HG02884 (cell line): Measurements from ENCODE around the gene AREG.

Experiments used
- ATAC-seq: cut with Tn5 transposase; IDR thresholded peaks from one replicate; pipeline ENCODE4 v1.9.1; 2021; ENCODE audit warnings: mild to moderate bottlenecking, moderate library complexity; ENCODE audit not compliant: unreplicated experiment

The AREG gene

GRCh38 chr4:74431113-74431826, 13.7 kb upstream of the AREG start:
- ATAC-seq, result no peak

DNA sequence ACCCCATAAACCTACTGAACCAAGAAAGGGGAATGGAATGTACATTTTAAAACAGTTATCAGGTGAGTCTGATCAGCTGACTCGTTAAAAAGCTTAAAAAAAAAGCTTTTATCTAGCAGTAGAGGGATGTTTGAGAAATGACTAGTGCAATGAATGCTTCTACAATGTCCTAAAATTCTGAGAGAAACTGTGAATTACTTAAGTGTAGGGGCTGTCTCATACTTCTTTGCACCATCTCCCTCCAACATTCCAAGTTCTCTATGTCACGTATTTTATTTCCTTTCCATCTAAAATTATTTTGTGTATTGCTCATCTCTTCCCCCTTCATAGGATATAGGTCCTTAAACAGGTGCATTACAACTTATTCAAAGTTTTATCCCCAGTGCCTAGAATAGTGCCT, 11.9 kb upstream of the AREG start:
- ATAC-seq, result no peak

DNA sequence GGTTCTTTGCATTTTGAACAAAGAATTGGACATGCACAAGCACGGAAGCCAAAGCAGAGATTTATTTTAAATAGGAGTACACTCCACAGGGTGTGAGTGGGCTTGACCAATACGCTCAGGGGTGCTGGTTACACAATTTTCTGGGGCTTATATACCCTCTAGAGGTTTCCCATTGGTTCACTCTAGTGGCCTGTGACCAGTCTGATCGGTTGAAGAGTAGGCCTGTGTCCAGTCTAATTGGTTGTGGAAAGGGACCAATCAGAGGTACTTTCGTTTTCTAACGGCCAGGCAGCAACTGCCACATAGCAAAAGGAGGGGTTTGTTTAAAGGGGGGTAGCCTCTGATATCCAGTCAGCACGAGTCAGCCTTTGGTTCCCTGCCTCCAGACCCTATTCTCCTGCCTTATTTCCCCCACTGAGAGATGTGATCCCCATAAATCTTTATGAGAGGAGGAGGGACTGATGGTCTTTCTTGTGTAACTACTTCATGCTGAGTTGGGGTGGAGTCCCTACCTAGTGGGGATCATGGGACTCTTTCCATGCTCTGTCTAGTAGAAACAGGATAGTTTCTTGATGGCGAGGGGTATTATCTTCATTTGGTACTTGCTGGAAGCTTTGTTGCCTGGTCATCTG, 11.3 kb upstream of the AREG start:
- ATAC-seq, result no peak

DNA sequence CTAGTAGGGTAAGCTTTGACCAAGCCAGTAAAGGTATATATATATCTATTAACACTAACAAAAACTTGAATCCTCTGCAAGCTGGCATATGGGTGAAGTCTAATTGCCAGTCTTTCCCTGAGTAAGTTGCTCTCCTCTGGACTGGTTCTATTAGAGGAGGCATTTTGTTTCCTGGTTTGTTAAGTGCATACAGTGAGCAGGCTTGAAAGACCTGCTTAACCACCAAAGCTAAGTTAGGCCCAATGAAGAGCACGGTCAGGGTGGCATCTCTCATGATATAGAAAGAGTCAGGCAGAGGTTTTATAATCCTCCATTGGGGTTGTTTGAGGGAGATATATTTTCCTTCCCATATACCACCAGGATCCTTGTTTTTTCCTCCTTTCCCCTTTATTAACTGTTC, 9.6 kb upstream of the AREG start:
- no peak for ATAC-seq

DNA sequence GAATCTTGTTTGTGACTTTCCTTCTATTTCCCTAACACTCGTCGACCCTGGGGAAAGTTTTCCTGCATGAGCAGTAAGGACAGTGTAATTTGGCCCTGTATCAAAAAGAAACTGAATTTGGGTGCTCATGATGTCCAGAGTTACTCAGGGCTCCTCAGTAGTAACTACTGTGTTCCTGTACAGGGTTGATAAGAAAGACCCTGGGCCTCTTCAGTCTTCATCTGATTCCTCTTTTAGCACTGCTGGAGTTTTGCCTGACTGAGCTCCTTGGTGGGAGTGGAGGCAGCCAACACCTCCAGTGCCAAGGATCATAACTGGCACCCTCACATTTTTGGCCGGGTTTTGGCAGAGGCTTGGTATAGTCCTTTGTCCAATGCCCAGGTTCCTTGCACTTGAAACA, 7.1 kb upstream of the AREG start:
- ATAC-seq, result no peak

GRCh38 chr4:74438661-74439060, 6.3 kb upstream of the AREG start:
- no peak for ATAC-seq

GRCh38 chr4:74439952-74440351, 5.0 kb upstream of the AREG start:
- no peak for ATAC-seq

GRCh38 chr4:74440356-74440755, 4.6 kb upstream of the AREG start:
- no peak for ATAC-seq

GRCh38 chr4:74441744-74442143, 3.2 kb upstream of the AREG start:
- no peak for ATAC-seq

- no peak for ATAC-seq
Observed at GRCh38 chr4:74446193-74446868, 1.4 kb downstream of the AREG start.

DNA sequence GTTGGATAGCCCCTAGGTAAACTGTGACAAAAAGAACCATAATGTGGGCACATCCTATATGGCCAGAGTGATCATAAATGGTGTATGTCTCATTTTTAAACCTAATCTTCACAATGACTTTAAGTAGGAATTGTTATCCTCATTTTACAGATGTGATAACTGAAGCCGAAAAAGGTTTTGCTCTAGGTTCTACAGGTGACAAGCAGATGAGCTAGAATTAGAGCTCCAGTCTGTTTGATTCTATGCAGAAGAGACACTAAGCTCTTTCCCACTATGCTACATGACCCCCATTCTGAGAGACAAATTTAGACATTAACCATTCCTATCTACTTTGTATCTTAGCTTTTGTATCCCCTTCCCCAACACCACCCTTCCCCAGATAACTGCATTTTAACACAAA, 2.0 kb downstream of the AREG start:
- no peak for ATAC-seq

GRCh38 chr4:74447636-74448233, 2.8 kb downstream of the AREG start:
- no peak for ATAC-seq

- no peak for ATAC-seq
Observed at GRCh38 chr4:74449571-74450297, 4.8 kb downstream of the AREG start.

GRCh38 chr4:74450298-74450683, 5.4 kb downstream of the AREG start:
- ATAC-seq, result no peak

DNA sequence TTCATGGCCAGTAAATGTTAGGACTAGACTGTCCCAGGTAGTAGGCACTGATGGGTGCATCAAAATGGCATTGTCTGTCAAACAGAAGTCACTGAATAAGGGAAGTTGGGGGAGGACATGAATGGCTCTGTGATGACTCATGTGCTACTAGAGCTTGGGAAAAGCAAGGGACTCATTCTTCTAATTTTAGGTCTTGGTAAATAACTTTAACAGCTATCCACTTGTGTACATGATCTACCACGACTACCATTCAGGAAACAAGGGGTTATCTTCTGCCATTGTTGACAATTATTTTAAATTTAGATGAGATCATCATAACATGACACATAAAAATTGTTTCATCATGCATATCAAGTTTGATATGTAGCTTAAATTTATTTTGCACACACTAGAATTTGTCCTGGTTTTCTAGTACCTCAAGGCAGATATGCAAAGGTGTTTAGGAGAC, 6.3 kb downstream of the AREG start:
- ATAC-seq, result no peak

DNA sequence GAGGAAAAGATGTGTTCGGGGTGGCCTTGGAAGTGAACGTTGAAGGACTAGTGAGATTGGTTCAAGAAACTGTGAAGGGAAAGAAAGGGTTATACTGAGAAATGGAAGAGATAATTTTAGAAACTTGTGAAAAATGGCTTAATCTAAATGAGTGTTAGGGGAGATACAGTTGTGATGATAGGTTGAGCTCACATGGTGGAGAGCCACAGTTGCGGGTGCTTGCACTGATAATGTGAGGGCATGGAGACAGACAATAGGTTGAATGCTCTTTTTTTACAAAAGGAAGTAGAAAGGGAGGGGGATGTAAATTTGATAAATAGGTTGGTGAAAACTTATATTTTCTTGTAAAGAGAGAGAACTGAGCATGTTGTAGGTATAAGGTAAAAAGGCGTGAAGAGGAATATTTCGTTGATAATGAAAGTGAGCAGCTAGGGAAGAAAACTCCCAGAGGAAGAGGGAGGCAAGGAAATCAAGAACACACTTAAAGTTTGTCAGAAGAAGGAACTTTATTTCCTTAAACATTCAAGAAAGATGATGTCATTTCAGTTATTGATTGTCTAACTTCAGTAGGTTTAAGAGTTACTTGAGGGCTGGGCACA, 8.2 kb downstream of the AREG start:
- ATAC-seq, result no peak

- no peak for ATAC-seq
Observed at GRCh38 chr4:74453829-74454742, 9.2 kb downstream of the AREG start.

- ATAC-seq, result no peak
Observed at GRCh38 chr4:74455361-74456055, 10.6 kb downstream of the AREG start.
